ENCODE data around the gene NRXN3.

NRXN3 gene

GRCh38 chr14:78637489-78637888, 467.3 kb downstream of the NRXN3 start:
- no peak for TF ChIP-seq CTCF (IDR thresholded peaks at IDR 0.05; ENCODE audit: insufficient read depth, low read depth, low read length, missing control alignments)
- H3K4me3 ChIP-seq (ENCODE audit: low read depth, low read length) = no peak overlapping the region
- DNase-seq (ENCODE audit: low read depth) = no peak

GRCh38 chr14:78637908-78638475, 467.8 kb downstream of the NRXN3 start:
- no peak for DNase-seq (ENCODE audit: low read depth)
- no peak for TF ChIP-seq CTCF (IDR thresholded peaks at IDR 0.05; ENCODE audit: insufficient read depth, low read depth, low read length, missing control alignments)
- H3K4me3 ChIP-seq (ENCODE audit: low read depth, low read length) = no peak overlapping the region

GRCh38 chr14:78638926-78639325, 468.8 kb downstream of the NRXN3 start:
- TF ChIP-seq CTCF (IDR thresholded peaks at IDR 0.05; ENCODE audit: insufficient read depth, low read depth, low read length, missing control alignments) = no peak
- DNase-seq (ENCODE audit: low read depth) = no peak
- no peak overlapping the region for H3K4me3 ChIP-seq (ENCODE audit: low read depth, low read length)

- no peak for TF ChIP-seq CTCF (IDR thresholded peaks at IDR 0.05; ENCODE audit: insufficient read depth, low read depth, low read length, missing control alignments)
- no peak overlapping the region for H3K4me3 ChIP-seq (ENCODE audit: low read depth, low read length)
- DNase-seq (ENCODE audit: low read depth) = no peak
Observed at GRCh38 chr14:78644824-78645559, 474.8 kb downstream of the NRXN3 start.

GRCh38 chr14:78652727-78653126, 482.6 kb downstream of the NRXN3 start:
- H3K4me3 ChIP-seq (ENCODE audit: low read depth, low read length) = no peak overlapping the region
- no peak for DNase-seq (ENCODE audit: low read depth)
- no peak for TF ChIP-seq CTCF (IDR thresholded peaks at IDR 0.05; ENCODE audit: insufficient read depth, low read depth, low read length, missing control alignments)

- H3K4me3 ChIP-seq (ENCODE audit: low read depth, low read length) = no peak overlapping the region
- DNase-seq (ENCODE audit: low read depth) = no peak
- TF ChIP-seq CTCF (IDR thresholded peaks at IDR 0.05; ENCODE audit: insufficient read depth, low read depth, low read length, missing control alignments) = no peak
Observed at GRCh38 chr14:78653173-78653572, 483.0 kb downstream of the NRXN3 start.

- no peak for TF ChIP-seq CTCF (IDR thresholded peaks at IDR 0.05; ENCODE audit: insufficient read depth, low read depth, low read length, missing control alignments)
- no peak for DNase-seq (ENCODE audit: low read depth)
- no peak overlapping the region for H3K4me3 ChIP-seq (ENCODE audit: low read depth, low read length)
Observed at GRCh38 chr14:78657451-78657850, 487.3 kb downstream of the NRXN3 start.
